ENCODE data around the gene ADCY2. TPM values are rescaled to one million over a fixed set of nuclear protein-coding genes. Genes with fewer than 3 reads are reported as not detected.

The ADCY2 gene
- total RNA-seq, 2 experiments from 2014 or later, result not detected

DNA sequence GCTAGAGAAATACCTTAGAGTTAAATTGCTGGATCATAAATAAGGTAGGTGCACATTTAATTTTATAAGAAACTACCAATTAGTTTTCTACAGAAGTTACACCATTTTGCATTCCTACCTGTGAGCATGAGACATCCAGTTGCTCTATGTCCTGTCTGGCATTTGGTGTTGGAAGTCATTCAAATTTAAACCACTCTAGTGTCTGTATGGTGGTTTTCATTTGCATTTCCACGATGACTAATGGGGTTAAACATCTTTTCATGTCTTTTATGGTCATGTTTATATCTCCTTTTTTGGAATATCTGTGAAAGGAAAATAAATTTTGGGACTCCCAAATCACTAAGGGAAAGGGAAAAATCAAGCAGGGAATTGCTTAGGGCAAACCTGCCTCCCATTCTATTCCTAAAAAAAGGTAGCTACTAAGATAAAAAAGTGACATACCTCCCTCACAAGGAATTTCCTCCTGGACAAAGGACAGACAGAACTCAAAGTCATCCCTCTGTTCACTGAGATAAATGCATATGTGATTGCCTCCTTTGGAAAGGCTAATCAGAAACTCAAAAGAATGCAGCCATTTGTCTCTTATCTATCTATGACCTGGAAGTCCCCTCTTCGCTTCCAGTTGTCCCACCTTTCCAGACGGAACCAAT lies 31.6 kb upstream of the ADCY2 start:
- no peaks in the 10 kb centered on the region for H3K36me3 Mint-ChIP-seq (ENCODE audit: low read depth)
- peaks cover 8% of the 10 kb centered on the region for H3K9me3 Mint-ChIP-seq
- no peak for ATAC-seq
- intact Hi-C loops (cut with micrococcal nuclease), result no loop called here
- no peak overlapping the region for H3K4me3 Mint-ChIP-seq
- TF ChIP-seq, protein P1, sequence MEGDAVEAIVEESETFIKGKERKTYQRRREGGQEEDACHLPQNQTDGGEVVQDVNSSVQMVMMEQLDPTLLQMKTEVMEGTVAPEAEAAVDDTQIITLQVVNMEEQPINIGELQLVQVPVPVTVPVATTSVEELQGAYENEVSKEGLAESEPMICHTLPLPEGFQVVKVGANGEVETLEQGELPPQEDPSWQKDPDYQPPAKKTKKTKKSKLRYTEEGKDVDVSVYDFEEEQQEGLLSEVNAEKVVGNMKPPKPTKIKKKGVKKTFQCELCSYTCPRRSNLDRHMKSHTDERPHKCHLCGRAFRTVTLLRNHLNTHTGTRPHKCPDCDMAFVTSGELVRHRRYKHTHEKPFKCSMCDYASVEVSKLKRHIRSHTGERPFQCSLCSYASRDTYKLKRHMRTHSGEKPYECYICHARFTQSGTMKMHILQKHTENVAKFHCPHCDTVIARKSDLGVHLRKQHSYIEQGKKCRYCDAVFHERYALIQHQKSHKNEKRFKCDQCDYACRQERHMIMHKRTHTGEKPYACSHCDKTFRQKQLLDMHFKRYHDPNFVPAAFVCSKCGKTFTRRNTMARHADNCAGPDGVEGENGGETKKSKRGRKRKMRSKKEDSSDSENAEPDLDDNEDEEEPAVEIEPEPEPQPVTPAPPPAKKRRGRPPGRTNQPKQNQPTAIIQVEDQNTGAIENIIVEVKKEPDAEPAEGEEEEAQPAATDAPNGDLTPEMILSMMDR (IDR thresholded peaks at IDR 0.05), result no peak
- H3K4me1 Mint-ChIP-seq (ENCODE audit: low read depth), result no peaks in the 10 kb centered on the region
- CTCF ChIA-PET, result no interaction called here
- H3K27me3 Mint-ChIP-seq, result no peaks in the 10 kb centered on the region
- DNase-seq, result no peak
- H3K27ac Mint-ChIP-seq, result no peak overlapping the region
- POLR2A ChIA-PET, result no interaction called here

DNA sequence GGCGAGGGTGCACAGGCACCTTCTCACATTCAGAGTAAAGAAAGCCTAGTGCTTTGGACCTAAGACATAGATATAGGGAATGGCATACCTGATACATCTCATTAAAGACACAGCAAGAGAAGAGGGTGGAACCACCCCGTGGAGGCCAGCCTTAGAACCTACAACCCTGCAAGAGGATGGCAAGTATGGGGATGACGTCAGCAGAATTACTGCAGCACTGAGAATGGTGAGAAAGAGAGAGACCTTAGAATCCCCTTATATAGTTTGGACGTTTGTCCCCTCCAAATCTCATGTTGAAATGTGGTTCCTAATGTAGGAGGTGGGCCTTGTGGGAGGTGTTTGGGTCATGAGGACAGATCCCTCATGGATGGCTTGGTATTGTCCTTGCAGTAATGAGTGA lies 28.2 kb upstream of the ADCY2 start:
- DNase-seq (no peak), ATAC-seq (no peak)
- Mint-ChIP-seq H3K4me1 (ENCODE audit: low read depth) (no peaks in the 10 kb centered on the region), H3K36me3 (ENCODE audit: low read depth) (no peaks in the 10 kb centered on the region), H3K27ac (no peak overlapping the region), H3K9me3 (peaks cover 12% of the 10 kb centered on the region), H3K4me3 (no peak overlapping the region), H3K27me3 (no peaks in the 10 kb centered on the region)
- POLR2A ChIA-PET, result no interaction called here
- intact Hi-C loops (cut with micrococcal nuclease), result no loop called here
- CTCF ChIA-PET, result no interaction called here
- TF ChIP-seq, protein P1 (IDR thresholded peaks at IDR 0.05), result no peak

GRCh38 chr5:7372399-7372798 lies 23.5 kb upstream of the ADCY2 start:
- intact Hi-C loops (cut with micrococcal nuclease), result no loop called here
- POLR2A ChIA-PET, result no interaction called here
- Mint-ChIP-seq H3K9me3 (peaks cover 12% of the 10 kb centered on the region), H3K27me3 (no peaks in the 10 kb centered on the region), H3K4me1 (ENCODE audit: low read depth) (no peaks in the 10 kb centered on the region), H3K36me3 (ENCODE audit: low read depth) (no peaks in the 10 kb centered on the region), H3K27ac (no peak overlapping the region), H3K4me3 (no peak overlapping the region)
- TF ChIP-seq, protein P1 (IDR thresholded peaks at IDR 0.05), result no peak
- no peak for DNase-seq
- no peak for ATAC-seq
- CTCF ChIA-PET, result no interaction called here

- CTCF ChIA-PET, result no interaction called here
- intact Hi-C loops (cut with micrococcal nuclease), result no loop called here
- H3K27me3 Mint-ChIP-seq, result no peaks in the 10 kb centered on the region
- DNase-seq (no peak), ATAC-seq (no peak)
- POLR2A ChIA-PET, result no interaction called here
- H3K4me3 Mint-ChIP-seq, result no peak overlapping the region
- H3K36me3 Mint-ChIP-seq (ENCODE audit: low read depth), result no peaks in the 10 kb centered on the region
- TF ChIP-seq, protein P1 (IDR thresholded peaks at IDR 0.05), result no peak
- H3K27ac Mint-ChIP-seq, result no peak overlapping the region
- no peaks in the 10 kb centered on the region for H3K4me1 Mint-ChIP-seq (ENCODE audit: low read depth)
- H3K9me3 Mint-ChIP-seq, result peaks cover 4% of the 10 kb centered on the region
Observed at GRCh38 chr5:7374186-7374585, 21.8 kb upstream of the ADCY2 start.

GRCh38 chr5:7375457-7375856 lies 20.5 kb upstream of the ADCY2 start:
- H3K4me3 Mint-ChIP-seq, result no peak overlapping the region
- intact Hi-C loops (cut with micrococcal nuclease), result no loop called here
- no peaks in the 10 kb centered on the region for H3K27me3 Mint-ChIP-seq
- TF ChIP-seq, protein P1 (IDR thresholded peaks at IDR 0.05), result no peak
- DNase-seq (no peak), ATAC-seq (no peak)
- H3K27ac Mint-ChIP-seq, result no peak overlapping the region
- ChIA-PET POLR2A (no interaction called here), CTCF (no interaction called here)
- no peaks in the 10 kb centered on the region for H3K36me3 Mint-ChIP-seq (ENCODE audit: low read depth)
- no peaks in the 10 kb centered on the region for H3K4me1 Mint-ChIP-seq (ENCODE audit: low read depth)
- H3K9me3 Mint-ChIP-seq, result peaks cover 4% of the 10 kb centered on the region

All from activated CD8-positive, alpha-beta T cell treated with anti-CD3 and anti-CD28 coated beads for 36 hours (primary cell).